Right lung (tissue), 10 donors: ENCODE measurements around the gene ATPAF1. TPM values are rescaled to one million over a fixed set of nuclear protein-coding genes. Genes with fewer than 3 reads are reported as not detected.
"Not testable (repeated sequence)": the region's sequence is repeated elsewhere in the genome, so short reads cannot be mapped to it uniquely, and the experiment has no call there.

Source experiments
- DNase-seq, 2 donors: peaks; one replicate each; pipeline ENCODE4 v3.0.0-alpha.2; 2013
- long read RNA-seq, 8 donors: transcript quantifications; one replicate each; lab custom pipeline, GENCODE V29; 2026
- polyA plus RNA-seq, 5 donors: library from polyadenylated mRNA; unstranded; fragments of 120-200 nt; gene quantifications; one replicate each; pipeline versions ENCODE4 v1.2.1 to v1.2.3, GENCODE V29; 2013; ENCODE audit warnings: inconsistent platforms in 1 of 5, low replicate concordance in 1 of 5; ENCODE audit not compliant: insufficient read length in 5 of 5, insufficient read depth in 1 of 5

The ATPAF1 gene, protein sequence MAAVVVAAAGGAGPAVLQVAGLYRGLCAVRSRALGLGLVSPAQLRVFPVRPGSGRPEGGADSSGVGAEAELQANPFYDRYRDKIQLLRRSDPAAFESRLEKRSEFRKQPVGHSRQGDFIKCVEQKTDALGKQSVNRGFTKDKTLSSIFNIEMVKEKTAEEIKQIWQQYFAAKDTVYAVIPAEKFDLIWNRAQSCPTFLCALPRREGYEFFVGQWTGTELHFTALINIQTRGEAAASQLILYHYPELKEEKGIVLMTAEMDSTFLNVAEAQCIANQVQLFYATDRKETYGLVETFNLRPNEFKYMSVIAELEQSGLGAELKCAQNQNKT
- polyA plus RNA-seq, result 10 to 100 TPM; 60.6 to 86.6 (median 77.6) TPM
- long read RNA-seq, donor 1, full-length matches to known transcripts, result 19 of 19 reads
- long read RNA-seq, donor 1, partial matches to known transcripts, result 0 of 19 reads
- long read RNA-seq, donor 1, other reads (novel, unspliced or antisense), result 0 of 19 reads
- long read RNA-seq, donor 2, full-length matches to known transcripts, result 13 of 22 reads
- long read RNA-seq, donor 2, partial matches to known transcripts, result 9 of 22 reads
- long read RNA-seq, donor 2, other reads (novel, unspliced or antisense), result 0 of 22 reads
- long read RNA-seq, donor 3, full-length matches to known transcripts, result 22 of 22 reads
- long read RNA-seq, donor 3, partial matches to known transcripts, result 0 of 22 reads
- long read RNA-seq, donor 3, other reads (novel, unspliced or antisense), result 0 of 22 reads
- long read RNA-seq, donor 4, full-length matches to known transcripts, result 15 of 15 reads
- long read RNA-seq, donor 4, partial matches to known transcripts, result 0 of 15 reads
- long read RNA-seq, donor 4, other reads (novel, unspliced or antisense), result 0 of 15 reads
- long read RNA-seq, donor 5, full-length matches to known transcripts, result 37 of 37 reads
- long read RNA-seq, donor 5, partial matches to known transcripts, result 0 of 37 reads
- long read RNA-seq, donor 5, other reads (novel, unspliced or antisense), result 0 of 37 reads
- long read RNA-seq, donor 6, full-length matches to known transcripts, result 28 of 28 reads
- long read RNA-seq, donor 6, partial matches to known transcripts, result 0 of 28 reads
- long read RNA-seq, donor 6, other reads (novel, unspliced or antisense), result 0 of 28 reads
- long read RNA-seq, donor 7, full-length matches to known transcripts, result 36 of 36 reads
- long read RNA-seq, donor 7, partial matches to known transcripts, result 0 of 36 reads
- long read RNA-seq, donor 7, other reads (novel, unspliced or antisense), result 0 of 36 reads
- long read RNA-seq, donor 8, full-length matches to known transcripts, result 16 of 26 reads
- long read RNA-seq, donor 8, partial matches to known transcripts, result 10 of 26 reads
- long read RNA-seq, donor 8, other reads (novel, unspliced or antisense), result 0 of 26 reads

DNA sequence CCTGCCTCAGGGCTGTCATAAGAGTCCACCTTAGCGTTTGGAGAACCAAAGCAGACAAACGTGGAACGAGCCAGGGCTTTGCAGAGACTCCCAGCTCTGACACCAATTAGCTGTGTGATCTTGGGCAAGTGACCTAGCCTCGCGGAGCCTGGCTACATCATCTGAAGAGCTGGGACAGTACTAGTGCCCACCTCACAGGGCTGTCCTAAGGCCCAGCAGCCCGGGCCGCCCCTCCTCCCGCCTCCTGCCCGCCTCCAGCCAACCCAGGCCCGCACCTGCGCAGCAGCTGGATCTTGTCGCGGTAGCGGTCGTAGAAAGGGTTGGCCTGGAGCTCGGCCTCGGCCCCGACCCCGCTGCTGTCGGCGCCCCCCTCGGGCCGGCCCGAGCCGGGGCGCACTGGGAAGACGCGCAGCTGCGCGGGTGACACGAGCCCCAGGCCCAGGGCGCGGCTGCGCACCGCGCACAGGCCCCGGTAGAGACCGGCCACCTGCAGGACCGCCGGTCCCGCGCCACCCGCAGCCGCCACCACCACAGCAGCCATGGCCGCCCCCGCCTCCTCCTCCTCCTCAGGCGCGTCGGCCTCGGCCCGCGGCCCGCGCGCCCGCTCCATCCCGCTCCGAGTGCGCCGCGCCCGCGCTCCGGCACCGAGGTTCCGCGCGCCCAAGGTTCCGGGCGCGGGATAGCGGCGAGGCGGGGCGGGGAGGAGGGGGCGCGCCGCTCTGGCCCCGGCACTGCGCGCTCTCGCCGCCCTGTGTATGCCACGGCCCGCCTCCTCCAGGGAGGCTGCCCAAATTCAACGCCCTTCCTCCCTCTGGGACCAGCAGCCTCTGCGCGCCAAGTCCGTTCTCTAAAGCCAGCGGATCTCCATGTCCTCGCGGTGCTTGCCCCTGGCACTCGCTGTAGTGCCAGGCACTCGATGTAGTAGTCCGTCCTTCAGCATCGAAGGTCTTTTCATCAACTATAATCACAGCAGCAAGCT, at the start of gene ATPAF1:
Gene ATPAF1, minus strand, starts transcription at position 583 of the 979 bp plus-strand sequence. Its CDS starts 42 bp downstream, at position 541.
- DNase-seq, result peak; percentile 57 to 66

DNA sequence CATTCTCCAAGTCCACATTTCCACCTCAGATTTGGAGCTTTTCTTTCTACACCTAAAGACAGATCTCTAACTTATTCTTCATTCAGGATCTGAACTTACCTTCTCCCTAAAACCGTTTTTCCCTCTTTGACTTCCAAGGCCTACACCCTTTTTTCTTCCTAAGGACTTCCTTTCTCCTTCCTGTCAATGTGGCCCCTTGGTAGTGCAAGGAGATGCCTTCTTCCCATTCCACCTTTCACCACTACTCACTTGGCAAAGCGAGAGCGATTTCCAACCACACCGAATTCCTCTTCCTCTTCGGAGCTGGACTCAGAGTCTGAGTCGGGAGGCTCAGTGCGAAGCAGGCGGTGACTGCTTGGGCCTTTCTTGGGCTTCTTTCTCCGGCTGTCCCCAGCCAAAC, 49.5 kb upstream of the ATPAF1 start:
- no peak for DNase-seq

- DNase-seq, result no peak
These were observed 46.8 kb upstream of the ATPAF1 start for GRCh38 chr1:46714976-46715375.

- DNase-seq, result no peak
These were observed 40.0 kb upstream of the ATPAF1 start for GRCh38 chr1:46708121-46708520.

DNA sequence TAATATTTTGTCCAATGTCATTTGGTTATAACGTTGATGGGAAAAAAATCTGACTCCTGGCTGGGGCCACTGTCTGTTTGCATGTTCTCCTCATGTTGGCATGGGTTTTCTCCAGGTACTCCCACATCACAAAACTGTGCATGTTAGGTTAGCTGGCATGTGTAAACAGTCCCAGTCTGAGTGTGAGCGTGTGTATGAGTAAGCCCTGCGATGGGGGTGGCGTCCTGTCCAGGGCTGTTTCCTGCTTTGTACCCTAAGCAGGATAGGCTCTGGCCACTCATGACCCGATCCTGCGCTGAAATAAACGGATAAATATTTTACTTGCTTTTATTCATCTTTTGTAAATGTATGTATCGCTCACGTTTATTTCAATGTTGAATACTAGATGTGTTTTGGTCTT, 37.2 kb upstream of the ATPAF1 start:
- no peak for DNase-seq

GRCh38 chr1:46703927-46704641, 35.9 kb upstream of the ATPAF1 start:
- no peak for DNase-seq

DNA sequence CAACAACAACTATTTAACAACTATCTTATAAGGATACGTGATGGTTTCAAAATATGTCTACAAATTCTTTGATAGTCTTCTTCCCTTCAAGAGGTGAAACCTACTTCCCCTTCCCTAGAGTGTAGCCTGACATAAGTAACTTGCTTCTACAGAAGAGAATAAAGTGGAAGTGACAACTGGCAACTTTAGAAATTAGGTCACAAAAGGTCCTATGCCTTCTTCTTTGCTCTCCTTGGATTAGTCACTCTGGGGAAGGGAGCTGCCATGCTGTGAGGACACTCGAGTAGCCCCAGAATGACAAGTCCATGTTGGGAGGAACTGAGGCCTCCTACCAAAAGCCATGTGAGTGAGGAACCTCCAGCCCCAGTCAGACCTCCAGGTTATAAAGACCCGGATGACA, 31.5 kb upstream of the ATPAF1 start:
- DNase-seq, result no peak

GRCh38 chr1:46697053-46697452, 28.9 kb upstream of the ATPAF1 start:
- DNase-seq, result no peak

- DNase-seq, result not testable (repeated sequence)
These were observed 26.5 kb upstream of the ATPAF1 start for GRCh38 chr1:46694676-46695075.

GRCh38 chr1:46692811-46693770, 24.9 kb upstream of the ATPAF1 start:
- DNase-seq, result no peak

GRCh38 chr1:46691997-46692790, 24.0 kb upstream of the ATPAF1 start:
- no peak for DNase-seq

DNA sequence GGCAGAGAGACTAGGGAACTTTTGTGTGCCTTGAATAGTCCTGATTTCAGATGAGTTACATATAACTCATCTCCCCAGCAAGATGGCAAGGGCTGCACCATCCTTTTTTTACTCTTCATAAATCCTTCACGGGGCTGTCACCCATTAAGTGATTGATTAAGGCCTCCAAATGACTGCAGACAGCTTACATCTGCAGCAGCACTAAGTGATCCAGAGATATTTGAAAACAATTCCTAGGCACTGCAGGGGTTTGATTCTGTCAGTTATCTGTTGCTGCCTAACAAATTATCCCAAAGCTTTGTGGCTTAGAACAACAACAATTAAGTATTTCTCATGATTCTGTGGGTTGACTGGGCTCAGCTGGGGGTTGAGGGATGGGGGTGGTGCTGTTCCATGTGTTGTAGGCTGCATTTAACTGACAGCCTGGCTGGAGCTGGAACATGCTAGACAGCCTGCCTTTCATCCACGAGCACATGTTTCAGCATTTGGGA, 22.8 kb upstream of the ATPAF1 start:
- no peak for DNase-seq

DNA sequence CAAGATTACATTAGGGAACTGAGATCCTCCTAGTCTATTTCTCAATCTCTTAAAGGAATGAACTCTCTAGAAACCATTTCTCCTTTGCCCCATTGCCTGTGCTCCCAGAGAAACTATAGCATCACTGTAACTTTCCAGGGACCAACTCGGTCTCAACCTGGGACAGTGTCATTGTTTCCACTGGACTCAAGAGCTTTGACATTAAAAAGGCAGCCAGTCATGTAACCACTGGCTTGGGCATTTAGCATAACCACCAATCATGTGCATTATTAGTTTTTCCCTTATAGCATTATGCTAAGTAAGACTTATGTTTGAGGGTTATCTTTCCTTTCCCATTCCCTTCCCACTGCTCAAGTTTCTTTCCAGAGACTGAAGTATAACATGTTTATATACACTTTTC, 21.7 kb upstream of the ATPAF1 start:
- no peak for DNase-seq

DNA sequence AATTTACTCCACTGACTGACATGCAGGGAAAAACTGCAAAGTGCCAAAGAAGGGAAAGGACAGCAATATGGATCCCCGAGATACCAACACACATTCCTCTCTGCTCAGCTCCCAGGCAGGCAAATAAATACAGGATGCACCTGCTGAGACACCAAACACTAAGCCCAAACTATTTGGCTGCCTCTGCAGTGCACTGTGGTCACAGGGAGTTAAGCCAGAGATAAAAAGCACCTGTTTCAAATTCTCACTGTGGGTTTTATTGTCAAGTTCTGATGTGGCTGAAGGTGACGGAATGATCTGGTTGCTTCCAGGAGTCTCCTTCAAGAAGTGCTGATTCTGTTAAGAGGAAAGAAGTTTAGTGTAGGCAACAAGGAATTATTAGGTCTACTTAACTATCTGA, 21.2 kb upstream of the ATPAF1 start:
- no peak for DNase-seq

DNA sequence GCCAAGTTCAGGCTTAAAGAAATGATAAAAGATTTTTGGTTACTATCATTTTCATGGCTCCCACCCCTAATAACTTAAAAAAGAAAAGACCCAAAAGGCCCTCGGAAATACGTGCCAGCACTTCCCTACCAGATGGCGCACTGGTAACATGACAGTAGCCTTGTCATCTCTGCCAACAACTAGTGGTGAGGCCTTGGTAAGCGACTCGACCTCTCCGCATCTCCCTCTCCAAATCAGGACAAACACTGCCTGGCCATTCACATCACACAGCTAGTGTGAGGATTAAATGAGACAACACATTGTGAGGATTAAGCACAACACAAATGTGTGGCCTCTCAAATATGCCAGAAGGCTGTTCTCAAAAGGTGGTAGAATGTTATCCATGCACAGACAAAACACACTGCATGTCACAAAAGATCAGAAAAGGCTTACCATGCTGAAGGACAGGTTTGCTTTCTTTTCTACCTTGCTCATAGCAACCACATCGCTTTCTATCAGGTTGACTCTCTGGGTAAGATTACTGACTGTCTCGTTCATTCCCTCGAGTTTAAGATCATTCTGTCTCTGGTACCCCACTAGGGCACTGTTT, 19.9 kb upstream of the ATPAF1 start:
- DNase-seq, result no peak

DNA sequence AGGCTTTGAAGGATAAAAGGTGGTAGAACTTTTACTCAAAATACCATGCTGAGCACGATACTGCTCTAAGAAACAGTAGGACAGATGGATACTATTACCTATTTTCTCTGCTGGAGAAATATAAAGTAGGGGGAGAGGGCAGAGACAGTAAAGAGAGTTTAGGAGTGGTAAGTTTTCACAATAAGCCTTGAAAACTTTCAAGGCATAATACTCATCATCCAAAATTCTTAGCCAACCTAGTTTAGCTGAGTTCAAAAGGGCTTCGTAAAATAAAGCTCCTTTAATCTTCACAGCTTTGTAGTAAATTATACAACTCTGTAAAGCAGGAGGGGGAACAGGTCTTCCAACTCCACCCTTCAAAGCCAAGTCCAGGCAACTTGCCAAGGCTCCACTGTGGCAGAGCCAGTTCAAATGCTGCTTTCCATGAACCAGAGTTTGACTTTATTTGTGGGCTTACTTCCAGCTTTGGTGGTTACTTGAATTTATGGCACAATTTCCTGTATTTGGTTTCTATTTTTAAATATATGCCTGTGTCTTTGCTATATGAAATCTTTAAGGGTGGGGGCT, 19.0 kb upstream of the ATPAF1 start:
- DNase-seq, result peak; percentile 60 to 62

- no peak for DNase-seq
These were observed 18.1 kb upstream of the ATPAF1 start for GRCh38 chr1:46686255-46686654.
